ENCODE measurements around the gene TRNT1. TPM values are rescaled to one million over a fixed set of nuclear protein-coding genes. Genes with fewer than 3 reads are reported as not detected.

TRNT1 gene
- polyA plus RNA-seq, 1 donor = 25.5 TPM

DNA sequence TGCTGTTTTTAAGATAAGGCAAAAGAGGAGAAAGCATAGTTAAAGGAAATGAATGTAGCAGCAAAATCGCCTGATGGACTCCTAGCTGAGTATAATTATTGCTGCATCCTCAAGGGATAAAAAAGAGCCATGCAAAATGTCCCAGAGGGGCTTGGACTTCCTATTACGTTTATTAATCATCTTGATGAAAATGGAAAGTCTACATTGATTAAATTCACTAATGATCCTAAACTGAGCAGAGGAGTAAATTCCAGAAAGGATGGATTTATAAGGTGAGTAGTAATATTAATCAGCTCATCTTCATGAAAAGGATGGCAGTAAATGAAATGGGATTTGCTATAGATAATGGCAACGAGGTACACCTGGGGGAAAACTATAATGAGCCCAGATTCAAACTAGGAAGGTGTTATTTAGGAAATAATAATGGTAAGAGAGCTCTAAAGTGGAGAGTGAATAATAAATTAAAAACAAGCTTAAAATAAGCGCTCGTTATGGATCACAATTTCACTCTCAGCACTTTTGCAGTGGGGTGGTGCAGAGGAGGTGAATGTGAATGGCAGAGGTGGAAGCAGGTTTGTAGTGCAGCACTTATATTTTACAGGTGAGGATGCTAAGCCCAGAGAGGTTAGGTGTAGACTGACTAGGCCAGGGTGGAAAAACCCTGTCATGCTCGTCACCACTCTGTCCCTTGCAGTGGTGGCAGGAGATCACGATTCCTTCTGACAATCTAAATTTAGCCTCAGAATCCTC lies 38.8 kb upstream of the TRNT1 start:
- H3K27ac ChIP-seq (ENCODE audit: low read length) = no peak overlapping the region
- no peaks in the 10 kb centered on the region for H3K27me3 ChIP-seq (ENCODE audit: control insufficient read depth, insufficient read depth, low read length)
- no peaks in the 10 kb centered on the region for H3K4me1 ChIP-seq (ENCODE audit: control insufficient read depth, insufficient read depth, low read length)
- WGBS (ENCODE audit: insufficient coverage, low lambda C conversion rate) = 90% methylated on average over 2 of the region's 7 CpGs
- no peaks in the 10 kb centered on the region for H3K36me3 ChIP-seq (ENCODE audit: control insufficient read depth, insufficient read depth, low read length)
- H3K4me3 ChIP-seq (ENCODE audit: low read length) = no peak overlapping the region
- no peaks in the 10 kb centered on the region for H3K9me3 ChIP-seq (ENCODE audit: control insufficient read depth, low read depth, low read length)
- no peak for DNase-seq

DNA sequence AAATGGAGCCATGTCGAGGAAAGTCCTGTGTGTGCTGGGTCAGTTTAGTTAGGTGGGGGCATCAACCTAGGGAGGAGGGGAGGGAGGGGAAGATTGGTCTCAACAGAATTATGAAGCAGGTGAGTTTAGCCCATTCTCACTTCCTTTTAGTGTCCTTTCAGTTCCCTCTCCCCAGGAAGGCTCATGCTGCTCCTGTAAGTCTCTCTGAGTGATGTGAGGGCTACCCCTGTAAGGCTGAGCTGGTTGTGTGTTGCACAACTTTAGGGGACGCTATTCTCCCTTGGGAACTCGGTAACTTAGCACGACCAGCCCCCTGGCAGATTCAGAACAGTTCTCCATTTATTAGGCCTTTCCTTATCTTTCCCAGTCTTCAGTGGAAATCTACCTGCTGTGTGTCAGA lies 37.7 kb upstream of the TRNT1 start:
- no peak for DNase-seq
- no peaks in the 10 kb centered on the region for H3K36me3 ChIP-seq (ENCODE audit: control insufficient read depth, insufficient read depth, low read length)
- no peaks in the 10 kb centered on the region for H3K27me3 ChIP-seq (ENCODE audit: control insufficient read depth, insufficient read depth, low read length)
- H3K27ac ChIP-seq (ENCODE audit: low read length) = no peak overlapping the region
- no peak overlapping the region for H3K4me3 ChIP-seq (ENCODE audit: low read length)
- H3K4me1 ChIP-seq (ENCODE audit: control insufficient read depth, insufficient read depth, low read length) = no peaks in the 10 kb centered on the region
- no CpG with 5 or more reads among the region's 4 CpGs for WGBS (ENCODE audit: insufficient coverage, low lambda C conversion rate)
- H3K9me3 ChIP-seq (ENCODE audit: control insufficient read depth, low read depth, low read length) = no peaks in the 10 kb centered on the region

DNA sequence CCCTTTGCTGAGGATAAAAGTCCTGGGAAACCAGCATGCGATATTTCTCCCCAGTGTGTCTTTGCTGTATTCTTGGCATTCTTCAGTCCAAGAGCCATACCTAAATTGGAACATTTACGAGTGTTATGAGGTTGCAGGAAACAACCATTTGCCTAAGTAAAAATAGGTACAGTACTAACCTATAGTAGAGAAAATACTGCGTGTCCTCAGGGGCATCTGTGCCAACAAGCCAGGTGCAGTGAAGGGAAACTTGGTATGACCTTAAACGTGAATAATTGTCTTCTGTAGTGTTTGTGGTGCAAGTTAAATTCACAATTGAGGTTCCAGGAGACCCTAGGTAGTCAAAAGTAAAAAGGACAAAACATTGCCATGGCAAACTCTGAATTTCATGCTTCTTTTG lies 28.8 kb upstream of the TRNT1 start:
- no peak for DNase-seq
- WGBS (ENCODE audit: insufficient coverage, low lambda C conversion rate) = 60% methylated on average over 2 of the region's 4 CpGs

DNA sequence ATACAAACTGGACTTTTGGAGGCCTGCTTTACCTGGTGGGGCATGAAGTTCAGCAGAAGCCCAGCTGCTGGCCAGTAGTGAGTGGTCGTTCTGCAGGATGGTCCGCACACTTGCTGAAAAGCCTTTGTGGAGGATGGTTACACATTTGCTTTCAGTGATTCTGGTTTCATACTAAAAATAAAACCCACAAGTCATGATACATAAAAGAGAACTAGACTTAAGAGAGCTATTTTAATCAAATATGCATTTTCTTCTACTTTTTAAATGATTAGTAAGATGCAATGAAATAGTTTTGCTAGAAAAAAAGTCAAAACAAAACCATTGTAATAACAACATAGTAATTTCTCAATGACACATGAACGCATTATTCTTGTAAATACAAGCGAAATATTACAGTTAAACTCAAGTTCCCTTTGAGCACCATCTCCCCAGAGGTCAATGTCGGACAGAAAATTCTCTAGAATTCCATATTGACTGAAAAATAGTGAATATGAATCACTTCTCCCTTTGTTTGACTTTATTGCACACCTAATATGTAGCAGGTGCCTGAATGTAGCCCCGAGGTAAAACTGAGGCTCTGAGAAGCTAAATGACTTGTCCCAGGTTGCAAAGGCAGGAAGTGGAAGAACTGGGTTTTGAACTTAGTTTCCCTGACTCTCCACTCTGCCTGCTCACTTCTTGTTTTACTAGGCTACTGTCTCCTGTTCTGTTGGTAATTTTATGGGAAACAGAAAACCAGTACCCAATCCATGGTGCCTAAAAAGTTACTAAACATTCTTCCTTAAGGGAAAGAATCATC lies 24.9 kb upstream of the TRNT1 start:
- no peak for DNase-seq
- no peaks in the 10 kb centered on the region for H3K4me1 ChIP-seq (ENCODE audit: control insufficient read depth, insufficient read depth, low read length)
- H3K4me3 ChIP-seq (ENCODE audit: low read length) = no peak overlapping the region
- 100% methylated on average over 1 of the region's 6 CpGs for WGBS (ENCODE audit: insufficient coverage, low lambda C conversion rate)
- H3K27me3 ChIP-seq (ENCODE audit: control insufficient read depth, insufficient read depth, low read length) = peaks cover 2% of the 10 kb centered on the region
- no peaks in the 10 kb centered on the region for H3K36me3 ChIP-seq (ENCODE audit: control insufficient read depth, insufficient read depth, low read length)
- no peak overlapping the region for H3K27ac ChIP-seq (ENCODE audit: low read length)
- no peaks in the 10 kb centered on the region for H3K9me3 ChIP-seq (ENCODE audit: control insufficient read depth, low read depth, low read length)

More for the DNA sequence above, 28.8 kb upstream of the TRNT1 start:
- no peak overlapping the region for H3K27ac ChIP-seq (ENCODE audit: low read length)
- H3K9me3 ChIP-seq (ENCODE audit: control insufficient read depth, low read depth, low read length) = no peaks in the 10 kb centered on the region
- no peaks in the 10 kb centered on the region for H3K36me3 ChIP-seq (ENCODE audit: control insufficient read depth, insufficient read depth, low read length)
- no peaks in the 10 kb centered on the region for H3K4me1 ChIP-seq (ENCODE audit: control insufficient read depth, insufficient read depth, low read length)
- peaks cover 2% of the 10 kb centered on the region for H3K27me3 ChIP-seq (ENCODE audit: control insufficient read depth, insufficient read depth, low read length)
- no peak overlapping the region for H3K4me3 ChIP-seq (ENCODE audit: low read length)

DNA sequence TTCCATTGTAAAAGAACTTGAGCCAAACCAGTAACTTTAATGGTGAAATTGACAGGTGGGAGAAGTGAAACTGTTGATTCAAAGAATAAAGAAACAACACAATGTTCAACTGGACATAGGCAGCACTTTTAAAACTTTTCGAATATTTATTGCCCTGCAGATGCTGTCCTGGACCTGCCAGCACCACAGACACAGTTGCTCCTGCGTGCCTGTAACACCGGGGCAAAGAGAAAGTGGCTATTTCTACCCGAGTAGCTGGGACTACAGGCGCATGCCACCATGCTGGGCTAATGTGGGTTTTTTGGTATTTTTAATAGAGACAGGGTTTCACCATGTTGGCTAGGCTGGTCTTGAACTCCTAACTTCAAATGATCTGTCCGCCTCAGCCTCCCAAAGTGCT lies 24.0 kb upstream of the TRNT1 start:
- no peaks in the 10 kb centered on the region for H3K36me3 ChIP-seq (ENCODE audit: control insufficient read depth, insufficient read depth, low read length)
- H3K9me3 ChIP-seq (ENCODE audit: control insufficient read depth, low read depth, low read length) = no peaks in the 10 kb centered on the region
- no peak overlapping the region for H3K27ac ChIP-seq (ENCODE audit: low read length)
- no peaks in the 10 kb centered on the region for H3K27me3 ChIP-seq (ENCODE audit: control insufficient read depth, insufficient read depth, low read length)
- DNase-seq = no peak
- no peak overlapping the region for H3K4me3 ChIP-seq (ENCODE audit: low read length)
- WGBS (ENCODE audit: insufficient coverage, low lambda C conversion rate) = 100% methylated on average over 1 of the region's 6 CpGs
- H3K4me1 ChIP-seq (ENCODE audit: control insufficient read depth, insufficient read depth, low read length) = no peaks in the 10 kb centered on the region

DNA sequence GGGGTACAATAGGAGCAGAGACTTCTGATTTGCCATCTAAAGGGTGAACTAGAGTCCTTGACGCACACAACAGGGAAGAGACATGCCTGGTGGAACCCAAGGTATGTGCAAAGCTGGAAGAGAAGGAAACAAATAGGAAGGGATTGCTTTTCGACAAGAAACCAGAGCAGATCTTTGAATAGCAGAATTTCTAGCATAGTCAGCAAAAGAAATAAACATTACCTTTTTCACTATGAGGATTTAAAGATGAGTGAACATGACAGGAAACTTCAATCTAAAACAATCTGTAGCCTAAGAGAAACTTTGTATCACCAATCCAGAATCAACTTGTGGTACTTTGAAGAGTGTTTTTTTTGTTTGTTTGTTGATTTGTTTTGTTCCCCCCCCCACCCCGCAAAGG lies 21.5 kb upstream of the TRNT1 start:
- Histone ChIP-seq H3K27me3 (ENCODE audit: control insufficient read depth, insufficient read depth, low read length) (peaks cover 3% of the 10 kb centered on the region), H3K4me3 (ENCODE audit: low read length) (no peak overlapping the region), H3K36me3 (ENCODE audit: control insufficient read depth, insufficient read depth, low read length) (no peaks in the 10 kb centered on the region), H3K4me1 (ENCODE audit: control insufficient read depth, insufficient read depth, low read length) (no peaks in the 10 kb centered on the region), H3K27ac (ENCODE audit: low read length) (no peak overlapping the region), H3K9me3 (ENCODE audit: control insufficient read depth, low read depth, low read length) (no peaks in the 10 kb centered on the region)
- WGBS (ENCODE audit: insufficient coverage, low lambda C conversion rate) = 100% methylated on average over 1 of the region's 3 CpGs
- no peak for DNase-seq

DNA sequence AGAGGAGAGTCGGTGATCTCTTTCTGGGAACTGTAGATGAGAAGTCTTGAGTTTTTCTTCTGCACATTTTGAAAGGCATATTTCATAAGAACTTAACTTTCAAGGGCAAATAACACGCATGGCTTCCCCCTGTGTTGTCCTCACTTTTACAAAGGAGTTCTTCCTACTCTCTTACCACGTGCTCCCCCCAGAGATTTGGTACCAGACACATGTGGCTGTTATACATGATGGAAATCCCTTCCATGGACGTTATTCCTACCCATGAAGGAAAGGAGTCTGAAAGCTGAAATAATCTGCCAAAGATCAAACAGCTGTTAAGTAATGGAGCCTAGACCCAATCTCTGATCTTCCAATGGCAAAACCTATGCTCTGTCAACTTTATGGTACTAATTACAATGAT lies 20.9 kb upstream of the TRNT1 start:
- Histone ChIP-seq H3K4me3 (ENCODE audit: low read length) (no peak overlapping the region), H3K27ac (ENCODE audit: low read length) (no peak overlapping the region), H3K27me3 (ENCODE audit: control insufficient read depth, insufficient read depth, low read length) (peaks cover 4% of the 10 kb centered on the region), H3K36me3 (ENCODE audit: control insufficient read depth, insufficient read depth, low read length) (no peaks in the 10 kb centered on the region), H3K9me3 (ENCODE audit: control insufficient read depth, low read depth, low read length) (no peaks in the 10 kb centered on the region), H3K4me1 (ENCODE audit: control insufficient read depth, insufficient read depth, low read length) (no peaks in the 10 kb centered on the region)
- no CpG with 5 or more reads among the region's 4 CpGs for WGBS (ENCODE audit: insufficient coverage, low lambda C conversion rate)
- DNase-seq = no peak

DNA sequence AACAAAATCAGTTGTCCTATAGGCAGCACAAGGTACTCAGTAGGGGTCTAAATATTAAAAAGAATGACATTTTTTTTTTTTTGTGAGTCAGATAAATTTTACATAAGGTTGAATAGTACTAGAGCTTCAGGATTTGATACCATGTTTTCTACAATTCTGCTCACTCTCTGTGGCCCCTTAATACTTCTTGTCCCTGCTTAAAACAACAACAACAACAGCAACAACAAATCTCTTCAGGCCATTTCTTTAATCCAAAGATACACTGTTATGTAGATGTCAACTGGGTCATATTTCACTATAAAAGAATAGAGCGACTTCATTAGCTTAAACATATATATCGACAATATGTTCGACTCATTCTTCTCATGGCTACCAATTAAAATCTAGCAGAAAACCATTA lies 19.6 kb upstream of the TRNT1 start:
- Histone ChIP-seq H3K4me3 (ENCODE audit: low read length) (no peak overlapping the region), H3K36me3 (ENCODE audit: control insufficient read depth, insufficient read depth, low read length) (no peaks in the 10 kb centered on the region), H3K4me1 (ENCODE audit: control insufficient read depth, insufficient read depth, low read length) (no peaks in the 10 kb centered on the region), H3K27me3 (ENCODE audit: control insufficient read depth, insufficient read depth, low read length) (peaks cover 6% of the 10 kb centered on the region), H3K27ac (ENCODE audit: low read length) (no peak overlapping the region), H3K9me3 (ENCODE audit: control insufficient read depth, low read depth, low read length) (no peaks in the 10 kb centered on the region)
- no peak for DNase-seq
- WGBS (ENCODE audit: insufficient coverage, low lambda C conversion rate) = 95% methylated on average over 3 of the region's 3 CpGs

DNA sequence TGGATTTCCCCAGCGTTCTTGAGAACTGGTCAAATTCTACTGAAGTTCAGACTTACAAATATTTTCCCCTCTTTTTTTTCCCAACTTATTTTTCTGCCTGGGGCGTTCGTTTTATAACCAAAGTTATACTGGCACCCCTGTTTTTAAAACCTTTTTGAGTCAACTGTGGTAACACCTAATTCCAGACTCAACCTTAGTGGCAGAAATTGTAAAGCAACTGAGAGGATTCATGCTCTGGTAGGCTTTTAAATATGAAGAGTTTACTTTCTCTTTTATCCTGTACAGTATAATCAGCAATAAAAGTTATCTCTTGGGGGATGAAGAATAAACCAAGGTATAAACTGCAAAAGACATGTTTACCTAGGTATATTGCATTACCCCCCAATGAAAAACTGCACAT lies 18.9 kb upstream of the TRNT1 start:
- H3K4me1 ChIP-seq (ENCODE audit: control insufficient read depth, insufficient read depth, low read length) = no peaks in the 10 kb centered on the region
- no peaks in the 10 kb centered on the region for H3K9me3 ChIP-seq (ENCODE audit: control insufficient read depth, low read depth, low read length)
- H3K4me3 ChIP-seq (ENCODE audit: low read length) = no peak overlapping the region
- no peak overlapping the region for H3K27ac ChIP-seq (ENCODE audit: low read length)
- 100% methylated on average over 3 of the region's 3 CpGs for WGBS (ENCODE audit: insufficient coverage, low lambda C conversion rate)
- H3K36me3 ChIP-seq (ENCODE audit: control insufficient read depth, insufficient read depth, low read length) = no peaks in the 10 kb centered on the region
- peaks cover 6% of the 10 kb centered on the region for H3K27me3 ChIP-seq (ENCODE audit: control insufficient read depth, insufficient read depth, low read length)
- no peak for DNase-seq

DNA sequence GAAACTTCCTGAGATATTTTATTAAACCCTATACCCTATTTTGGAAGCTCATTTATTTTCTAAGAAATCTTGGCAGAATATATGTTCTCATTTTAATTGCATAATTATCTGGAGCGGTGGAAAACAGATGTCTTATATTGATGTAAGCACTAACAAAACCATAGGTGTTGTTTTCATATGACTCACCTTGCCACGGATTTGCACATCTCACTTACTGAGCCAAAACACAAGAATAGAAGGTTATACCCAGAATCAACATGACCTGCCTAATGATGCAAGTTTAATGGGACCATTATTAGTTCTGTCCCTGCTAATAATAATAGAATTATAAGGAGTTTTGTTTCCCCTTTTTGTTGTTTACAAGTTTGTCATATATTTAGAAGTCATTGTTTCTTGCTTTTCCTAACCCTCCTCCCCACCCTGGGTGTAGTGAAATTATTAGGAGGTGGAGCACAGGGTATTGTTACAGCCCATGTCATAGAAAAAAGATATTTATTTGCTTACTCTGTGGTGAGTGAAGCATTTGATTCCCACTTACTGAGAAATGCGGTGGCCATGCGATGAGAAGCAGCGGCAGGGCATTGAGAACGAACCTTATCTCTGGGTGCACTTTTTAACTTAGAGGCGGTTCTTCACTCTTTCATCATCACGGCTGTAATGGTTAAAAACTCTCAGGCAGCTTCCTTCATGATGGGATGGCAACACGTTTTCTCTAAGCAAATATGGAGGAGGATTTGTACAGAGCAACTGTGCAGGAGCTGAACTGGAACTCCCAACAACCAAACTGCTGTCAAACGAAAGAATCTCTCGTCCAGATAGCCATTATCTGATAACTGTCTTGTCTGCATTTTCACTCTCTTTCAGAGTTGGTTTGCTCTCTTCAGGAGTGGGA lies 17.1 kb upstream of the TRNT1 start:
- WGBS (ENCODE audit: insufficient coverage, low lambda C conversion rate) = no CpG with 5 or more reads among the region's 11 CpGs
- Histone ChIP-seq H3K27ac (ENCODE audit: low read length) (no peak overlapping the region), H3K36me3 (ENCODE audit: control insufficient read depth, insufficient read depth, low read length) (no peaks in the 10 kb centered on the region), H3K27me3 (ENCODE audit: control insufficient read depth, insufficient read depth, low read length) (peaks cover 6% of the 10 kb centered on the region), H3K4me1 (ENCODE audit: control insufficient read depth, insufficient read depth, low read length) (no peaks in the 10 kb centered on the region), H3K9me3 (ENCODE audit: control insufficient read depth, low read depth, low read length) (no peaks in the 10 kb centered on the region), H3K4me3 (ENCODE audit: low read length) (no peak overlapping the region)
- DNase-seq = no peak
